WTC11 (cell line): ENCODE results near the gene CRLF1. TPM values are rescaled to one million over a fixed set of nuclear protein-coding genes. Genes with fewer than 3 reads are reported as not detected.

Experiments
- ATAC-seq: fragments of 200-7000 bp; cut with Tn5 transposase; 2 replicates; pipeline ENCODE4 v1.10.0; 2021; ENCODE audit warnings: mild to moderate bottlenecking, moderate library complexity
- CTCF ChIA-PET: fragments of 300-600 bp; sonication (Branson Sonifier 250); formaldehyde crosslinking; loops from one replicate; lab custom pipeline; 2021; ENCODE audit warnings: antibody characterized with exemption; lab: Charles Lee
- POLR2A ChIA-PET: fragments of 350-600 bp; sonication (Branson Sonifier 250); formaldehyde crosslinking; loops from one replicate; lab custom pipeline; 2021; ENCODE audit warnings: antibody characterized with exemption; lab: Charles Lee
- DNase-seq: peaks from one replicate; pipeline ENCODE4 v3.0.0; 2021; ENCODE audit warnings: low spot score
- H3K27ac Mint-ChIP-seq: 2 replicates; pipeline ENCODE4 v1.8.0; 2021; ENCODE audit warnings: mixed read lengths
- H3K27me3 Mint-ChIP-seq: 2 replicates; pipeline ENCODE4 v1.8.0; 2021; ENCODE audit warnings: low read depth, mild to moderate bottlenecking, moderate library complexity, mixed read lengths
- H3K36me3 Mint-ChIP-seq: 2 replicates; pipeline ENCODE4 v1.8.0; 2021; ENCODE audit warnings: mixed read lengths
- H3K4me1 Mint-ChIP-seq: 2 replicates; pipeline ENCODE4 v1.8.0; 2022; ENCODE audit warnings: mixed read lengths
- H3K4me3 Mint-ChIP-seq: 2 replicates; pipeline ENCODE4 v1.8.0; 2021; ENCODE audit warnings: mild to moderate bottlenecking, moderate library complexity, mixed read lengths
- H3K9me3 Mint-ChIP-seq: 2 replicates; pipeline ENCODE4 v1.8.0; 2021; ENCODE audit warnings: mixed read lengths
- ETV6 ChIP-seq: sonication (generic); formaldehyde crosslinking; IDR thresholded peaks from 2 replicates; pipeline ENCODE4 v1.8.1; 2022; ENCODE audit warnings: mild to moderate bottlenecking, missing genetic modification reagents
- HMGA2 ChIP-seq: fragments of 250-450 bp; sonication (Bioruptor Pico); IDR thresholded peaks from 2 replicates; pipeline ENCODE4 v1.4.0; 2021; ENCODE audit warnings: mild to moderate bottlenecking, moderate library complexity
- KAT7 ChIP-seq: sonication (generic); formaldehyde crosslinking; IDR thresholded peaks from 2 replicates; pipeline ENCODE4 v1.8.1; 2023; ENCODE audit warnings: missing genetic modification reagents, mild to moderate bottlenecking, borderline replicate concordance
- NR1H2 ChIP-seq: sonication (generic); formaldehyde crosslinking; IDR thresholded peaks from 2 replicates; pipeline ENCODE4 v1.9.0; 2021; ENCODE audit warnings: mild to moderate bottlenecking, moderate library complexity, missing genetic modification reagents
- NR2C2 ChIP-seq: sonication (generic); formaldehyde crosslinking; IDR thresholded peaks from 2 replicates; pipeline ENCODE4 v1.8.0; 2022; ENCODE audit warnings: mild to moderate bottlenecking, missing genetic modification reagents
- PRRX2 ChIP-seq: fragments of 250-450 bp; sonication (Bioruptor Pico); IDR thresholded peaks from 2 replicates; pipeline ENCODE4 v1.8.0; 2021; ENCODE audit warnings: mild to moderate bottlenecking
- TP53 ChIP-seq: sonication (generic); formaldehyde crosslinking; IDR thresholded peaks from 2 replicates; pipeline ENCODE4 v1.8.1; 2023; ENCODE audit warnings: mild to moderate bottlenecking, missing genetic modification reagents
- ZBTB21 ChIP-seq: sonication (generic); formaldehyde crosslinking; IDR thresholded peaks from 2 replicates; pipeline ENCODE4 v1.8.1; 2023; ENCODE audit warnings: mild to moderate bottlenecking, missing genetic modification reagents, borderline replicate concordance
- ZNF396 ChIP-seq: fragments of 250-450 bp; sonication (Bioruptor Pico); IDR thresholded peaks from 2 replicates; pipeline ENCODE4 v1.8.0; 2021; ENCODE audit warnings: mild to moderate bottlenecking, moderate library complexity, borderline replicate concordance
- ZNF671 ChIP-seq: fragments of 250-450 bp; sonication (Bioruptor Pico); IDR thresholded peaks from 2 replicates; pipeline ENCODE4 v1.8.0; 2021; ENCODE audit warnings: mild to moderate bottlenecking
- total RNA-seq: library from RNA; stranded (reverse); gene quantifications from 3 replicates; pipeline ENCODE4 v1.2.3, GENCODE V29; 2021
- TF ChIP-seq, protein P1 (sequence below): sonication (generic); formaldehyde crosslinking; IDR thresholded peaks from 2 replicates; pipeline ENCODE4 v1.8.1; 2023; ENCODE audit warnings: mild to moderate bottlenecking, missing genetic modification reagents
- TF ChIP-seq, protein P2 (sequence below): fragments of 250-450 bp; sonication (Bioruptor Pico); IDR thresholded peaks from 2 replicates; pipeline ENCODE4 v2.1.2; 2022; ENCODE audit warnings: mild to moderate bottlenecking, moderate library complexity
- TF ChIP-seq, protein P3 (sequence below): sonication (generic); formaldehyde crosslinking; conservative IDR thresholded peaks from 2 replicates; pipeline ENCODE4 v1.8.1; 2023; ENCODE audit warnings: mild to moderate bottlenecking, low read depth, missing genetic modification reagents, moderate library complexity
- TF ChIP-seq, protein P4 (sequence below): sonication (generic); formaldehyde crosslinking; IDR thresholded peaks from 2 replicates; pipeline ENCODE4 v1.8.0; 2022; ENCODE audit warnings: mild to moderate bottlenecking, missing genetic modification reagents
- TF ChIP-seq, protein P5 (sequence below): sonication (generic); formaldehyde crosslinking; IDR thresholded peaks from 2 replicates; pipeline ENCODE4 v1.8.0; 2022; ENCODE audit warnings: mild to moderate bottlenecking, missing genetic modification reagents
- TF ChIP-seq, protein P6 (sequence below): sonication (generic); formaldehyde crosslinking; IDR thresholded peaks from 2 replicates; pipeline ENCODE4 v1.8.1; 2022; ENCODE audit warnings: missing genetic modification reagents, borderline replicate concordance

The CRLF1 gene
- total RNA-seq, 1 experiment from 2014 or later, result 36.4 TPM

DNA sequence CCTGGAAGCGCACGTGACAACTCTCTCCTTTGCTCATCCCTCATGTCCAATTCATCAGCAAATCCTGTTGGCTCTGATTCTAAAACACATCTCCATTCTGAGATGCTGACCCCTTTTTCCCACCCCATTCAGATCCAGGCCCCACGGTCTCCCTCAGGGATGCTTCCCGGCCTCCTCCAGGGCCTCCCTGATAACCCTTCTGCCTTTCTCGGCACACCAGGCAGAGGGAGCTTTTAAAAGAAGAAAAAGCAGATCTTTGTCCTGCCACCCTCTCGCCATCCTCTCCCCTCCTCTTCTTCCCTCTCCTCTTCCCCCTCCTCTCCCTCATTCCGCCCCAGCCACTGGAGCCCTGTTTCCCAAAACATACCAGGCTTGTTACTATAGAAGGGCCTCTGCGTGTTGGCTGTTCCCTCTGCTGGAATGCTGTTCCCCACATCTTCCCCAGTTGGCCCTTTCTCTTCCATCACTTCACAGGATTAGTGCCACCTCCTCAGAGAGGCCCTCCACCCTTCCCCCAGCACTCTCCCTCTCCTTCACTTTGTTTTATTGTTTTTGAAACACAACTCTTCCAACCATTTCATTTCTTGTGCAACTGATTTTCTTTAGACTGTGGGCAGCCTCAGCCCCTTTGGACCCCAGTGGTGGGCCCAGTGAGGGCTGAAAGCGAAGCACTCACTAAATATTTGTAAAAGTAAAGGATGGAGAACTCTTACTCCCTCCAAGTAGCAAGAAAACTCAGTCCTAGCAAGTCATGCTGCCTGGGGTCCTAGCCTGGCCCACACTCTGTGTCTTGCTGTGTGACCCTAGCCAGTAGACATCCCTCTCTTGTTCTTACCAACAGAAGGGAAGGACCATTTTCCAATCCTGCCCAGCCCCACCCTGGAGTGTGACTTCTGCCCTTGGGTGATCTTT is 2.5 kb upstream of the CRLF1 start (continued):
- TF ChIP-seq, protein P1, sequence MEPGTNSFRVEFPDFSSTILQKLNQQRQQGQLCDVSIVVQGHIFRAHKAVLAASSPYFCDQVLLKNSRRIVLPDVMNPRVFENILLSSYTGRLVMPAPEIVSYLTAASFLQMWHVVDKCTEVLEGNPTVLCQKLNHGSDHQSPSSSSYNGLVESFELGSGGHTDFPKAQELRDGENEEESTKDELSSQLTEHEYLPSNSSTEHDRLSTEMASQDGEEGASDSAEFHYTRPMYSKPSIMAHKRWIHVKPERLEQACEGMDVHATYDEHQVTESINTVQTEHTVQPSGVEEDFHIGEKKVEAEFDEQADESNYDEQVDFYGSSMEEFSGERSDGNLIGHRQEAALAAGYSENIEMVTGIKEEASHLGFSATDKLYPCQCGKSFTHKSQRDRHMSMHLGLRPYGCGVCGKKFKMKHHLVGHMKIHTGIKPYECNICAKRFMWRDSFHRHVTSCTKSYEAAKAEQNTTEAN (CRISPR knock-in tag), result no peak
- TF ChIP-seq NR2C2, result no peak
- no peak for TF ChIP-seq ZNF396 (CRISPR knock-in tag)
- no peak for TF ChIP-seq NR1H2 (CRISPR knock-in tag)
- TF ChIP-seq KAT7 (CRISPR knock-in tag), result no peak
- TF ChIP-seq, protein P2, sequence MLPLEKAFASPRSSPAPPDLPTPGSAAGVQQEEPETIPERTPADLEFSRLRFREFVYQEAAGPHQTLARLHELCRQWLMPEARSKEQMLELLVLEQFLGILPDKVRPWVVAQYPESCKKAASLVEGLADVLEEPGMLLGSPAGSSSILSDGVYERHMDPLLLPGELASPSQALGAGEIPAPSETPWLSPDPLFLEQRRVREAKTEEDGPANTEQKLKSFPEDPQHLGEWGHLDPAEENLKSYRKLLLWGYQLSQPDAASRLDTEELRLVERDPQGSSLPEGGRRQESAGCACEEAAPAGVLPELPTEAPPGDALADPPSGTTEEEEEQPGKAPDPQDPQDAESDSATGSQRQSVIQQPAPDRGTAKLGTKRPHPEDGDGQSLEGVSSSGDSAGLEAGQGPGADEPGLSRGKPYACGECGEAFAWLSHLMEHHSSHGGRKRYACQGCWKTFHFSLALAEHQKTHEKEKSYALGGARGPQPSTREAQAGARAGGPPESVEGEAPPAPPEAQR (CRISPR knock-in tag), result no peak
- no peak for TF ChIP-seq ETV6 (CRISPR knock-in tag)
- TF ChIP-seq, protein P3, sequence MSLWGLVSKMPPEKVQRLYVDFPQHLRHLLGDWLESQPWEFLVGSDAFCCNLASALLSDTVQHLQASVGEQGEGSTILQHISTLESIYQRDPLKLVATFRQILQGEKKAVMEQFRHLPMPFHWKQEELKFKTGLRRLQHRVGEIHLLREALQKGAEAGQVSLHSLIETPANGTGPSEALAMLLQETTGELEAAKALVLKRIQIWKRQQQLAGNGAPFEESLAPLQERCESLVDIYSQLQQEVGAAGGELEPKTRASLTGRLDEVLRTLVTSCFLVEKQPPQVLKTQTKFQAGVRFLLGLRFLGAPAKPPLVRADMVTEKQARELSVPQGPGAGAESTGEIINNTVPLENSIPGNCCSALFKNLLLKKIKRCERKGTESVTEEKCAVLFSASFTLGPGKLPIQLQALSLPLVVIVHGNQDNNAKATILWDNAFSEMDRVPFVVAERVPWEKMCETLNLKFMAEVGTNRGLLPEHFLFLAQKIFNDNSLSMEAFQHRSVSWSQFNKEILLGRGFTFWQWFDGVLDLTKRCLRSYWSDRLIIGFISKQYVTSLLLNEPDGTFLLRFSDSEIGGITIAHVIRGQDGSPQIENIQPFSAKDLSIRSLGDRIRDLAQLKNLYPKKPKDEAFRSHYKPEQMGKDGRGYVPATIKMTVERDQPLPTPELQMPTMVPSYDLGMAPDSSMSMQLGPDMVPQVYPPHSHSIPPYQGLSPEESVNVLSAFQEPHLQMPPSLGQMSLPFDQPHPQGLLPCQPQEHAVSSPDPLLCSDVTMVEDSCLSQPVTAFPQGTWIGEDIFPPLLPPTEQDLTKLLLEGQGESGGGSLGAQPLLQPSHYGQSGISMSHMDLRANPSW (CRISPR knock-in tag), result no peak
- TF ChIP-seq HMGA2 (CRISPR knock-in tag), result no peak
- TF ChIP-seq, protein P4, sequence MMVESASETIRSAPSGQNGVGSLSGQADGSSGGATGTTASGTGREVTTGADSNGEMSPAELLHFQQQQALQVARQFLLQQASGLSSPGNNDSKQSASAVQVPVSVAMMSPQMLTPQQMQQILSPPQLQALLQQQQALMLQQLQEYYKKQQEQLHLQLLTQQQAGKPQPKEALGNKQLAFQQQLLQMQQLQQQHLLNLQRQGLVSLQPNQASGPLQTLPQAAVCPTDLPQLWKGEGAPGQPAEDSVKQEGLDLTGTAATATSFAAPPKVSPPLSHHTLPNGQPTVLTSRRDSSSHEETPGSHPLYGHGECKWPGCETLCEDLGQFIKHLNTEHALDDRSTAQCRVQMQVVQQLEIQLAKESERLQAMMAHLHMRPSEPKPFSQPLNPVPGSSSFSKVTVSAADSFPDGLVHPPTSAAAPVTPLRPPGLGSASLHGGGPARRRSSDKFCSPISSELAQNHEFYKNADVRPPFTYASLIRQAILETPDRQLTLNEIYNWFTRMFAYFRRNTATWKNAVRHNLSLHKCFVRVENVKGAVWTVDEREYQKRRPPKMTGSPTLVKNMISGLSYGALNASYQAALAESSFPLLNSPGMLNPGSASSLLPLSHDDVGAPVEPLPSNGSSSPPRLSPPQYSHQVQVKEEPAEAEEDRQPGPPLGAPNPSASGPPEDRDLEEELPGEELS (CRISPR knock-in tag), result no peak

DNA sequence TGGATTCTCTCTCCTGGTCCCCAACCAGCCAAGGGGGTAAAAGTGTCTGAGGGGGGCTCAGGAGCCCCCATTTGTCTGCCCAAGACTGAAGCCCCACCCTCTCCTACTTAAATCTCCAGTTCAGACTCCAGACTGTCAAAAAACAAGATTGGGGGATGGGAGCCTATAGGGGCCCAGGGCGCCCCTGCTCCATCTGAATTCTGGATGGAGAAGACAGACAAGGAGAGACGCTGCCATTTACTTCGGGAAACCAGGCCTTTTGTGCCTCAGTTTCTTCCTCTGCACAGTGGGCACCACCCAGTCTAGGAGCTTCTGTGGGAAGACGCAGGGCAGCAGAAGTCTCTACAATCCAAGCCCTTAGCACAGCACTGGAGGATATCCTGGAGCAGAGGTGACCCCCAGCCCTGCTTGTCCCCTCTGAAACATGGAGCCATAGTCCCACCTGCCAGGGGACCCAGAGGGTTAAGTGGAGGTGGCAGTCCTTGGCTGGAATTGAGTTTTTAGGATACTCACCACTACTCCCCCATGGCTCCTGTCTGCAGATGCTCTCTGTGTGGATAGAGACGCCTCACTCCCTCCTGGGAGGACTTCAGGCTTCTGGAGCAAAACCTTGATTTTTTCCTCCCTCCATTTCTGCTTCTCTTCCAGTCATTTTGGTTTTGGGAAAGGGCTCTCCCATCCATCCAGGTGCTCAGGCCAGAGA is 1.7 kb upstream of the CRLF1 start:
- DNase-seq (no peak), ATAC-seq (no peak)
- H3K27me3 Mint-ChIP-seq, result peaks cover 81% of the 10 kb centered on the region
- peak overlapping the region; percentile 67 for H3K4me3 Mint-ChIP-seq
- peaks cover 48% of the 10 kb centered on the region for H3K4me1 Mint-ChIP-seq
- H3K36me3 Mint-ChIP-seq, result no peaks in the 10 kb centered on the region
- CTCF ChIA-PET, result interaction anchor here (1.4 to 2.3 kb wide), 2 partner anchors 11 to 14 kb away, joined by 4 to 9 read pairs; no protein-coding TSS in a partner anchor
- POLR2A ChIA-PET, result interaction anchor here (0.5 to 0.6 kb wide), 2 partner anchors 14 to 301 kb away, joined by 3 read pairs; no protein-coding TSS in a partner anchor
- no peak overlapping the region for H3K27ac Mint-ChIP-seq
- no peaks in the 10 kb centered on the region for H3K9me3 Mint-ChIP-seq
- TF ChIP-seq, protein P3 (CRISPR knock-in tag), result no peak
- TF ChIP-seq, protein P5, sequence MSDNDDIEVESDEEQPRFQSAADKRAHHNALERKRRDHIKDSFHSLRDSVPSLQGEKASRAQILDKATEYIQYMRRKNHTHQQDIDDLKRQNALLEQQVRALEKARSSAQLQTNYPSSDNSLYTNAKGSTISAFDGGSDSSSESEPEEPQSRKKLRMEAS (CRISPR knock-in tag), result no peak
- TF ChIP-seq, protein P6, sequence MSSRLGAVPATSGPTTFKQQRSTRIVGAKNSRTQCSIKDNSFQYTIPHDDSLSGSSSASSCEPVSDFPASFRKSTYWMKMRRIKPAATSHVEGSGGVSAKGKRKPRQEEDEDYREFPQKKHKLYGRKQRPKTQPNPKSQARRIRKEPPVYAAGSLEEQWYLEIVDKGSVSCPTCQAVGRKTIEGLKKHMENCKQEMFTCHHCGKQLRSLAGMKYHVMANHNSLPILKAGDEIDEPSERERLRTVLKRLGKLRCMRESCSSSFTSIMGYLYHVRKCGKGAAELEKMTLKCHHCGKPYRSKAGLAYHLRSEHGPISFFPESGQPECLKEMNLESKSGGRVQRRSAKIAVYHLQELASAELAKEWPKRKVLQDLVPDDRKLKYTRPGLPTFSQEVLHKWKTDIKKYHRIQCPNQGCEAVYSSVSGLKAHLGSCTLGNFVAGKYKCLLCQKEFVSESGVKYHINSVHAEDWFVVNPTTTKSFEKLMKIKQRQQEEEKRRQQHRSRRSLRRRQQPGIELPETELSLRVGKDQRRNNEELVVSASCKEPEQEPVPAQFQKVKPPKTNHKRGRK, result no peak
- no peak for TF ChIP-seq ZNF396 (CRISPR knock-in tag)
- no peak for TF ChIP-seq PRRX2 (CRISPR knock-in tag)
- TF ChIP-seq TP53 (CRISPR knock-in tag), result no peak
- TF ChIP-seq, protein P2 (CRISPR knock-in tag), result no peak
- no peak for TF ChIP-seq ZNF671 (CRISPR knock-in tag)
- no peak for TF ChIP-seq ZBTB21 (CRISPR knock-in tag)
